MCF 10A (cell line): ENCODE results near the gene PTPRG. TPM values are rescaled to one million over a fixed set of nuclear protein-coding genes. Genes with fewer than 3 reads are reported as not detected.
A peak's percentile ranks its signal among the peaks of the same experiment; 100 is the strongest.

Experiments
- BruUV-seq: library from RNA; stranded (reverse); fragments of 400-500 nt; replicated peaks from 2 replicates; lab custom pipeline; 2021; lab: Mats Ljungman, UMichigan
- CTCF ChIA-PET: fragments of 300-600 bp; sonication (Branson Sonifier 250); formaldehyde crosslinking; extraction: SDS; loops from one replicate; lab custom pipeline; 2021; ENCODE audit warnings: antibody characterized with exemption, inconsistent platforms; lab: Yijun Ruan, JAX
- POLR2A ChIA-PET: fragments of 300-600, 350-650 bp; sonication (Branson Sonifier 250); formaldehyde crosslinking; extraction: SDS; loops from one replicate; lab custom pipeline; 2020; ENCODE audit warnings: antibody characterized with exemption, inconsistent platforms; lab: Yijun Ruan, JAX
- DNase-seq: peaks from one replicate; pipeline ENCODE4 v3.0.0-alpha.2; 2018; ENCODE audit not compliant: unreplicated experiment
- H3K27ac Mint-ChIP-seq: one replicate; pipeline ENCODE4 v1.8.0; 2022; ENCODE audit warnings: mild to moderate bottlenecking, low read depth, mixed read lengths; ENCODE audit not compliant: unreplicated experiment
- H3K27me3 Mint-ChIP-seq: one replicate; pipeline ENCODE4 v1.8.0; 2022; ENCODE audit warnings: mixed read lengths; ENCODE audit not compliant: insufficient read depth, unreplicated experiment
- H3K36me3 Mint-ChIP-seq: one replicate; pipeline ENCODE4 v1.8.0; 2022; ENCODE audit warnings: mild to moderate bottlenecking, moderate library complexity, mixed read lengths; ENCODE audit not compliant: insufficient read depth, unreplicated experiment
- H3K4me1 Mint-ChIP-seq: one replicate; pipeline ENCODE4 v1.8.0; 2022; ENCODE audit warnings: mixed read lengths; ENCODE audit not compliant: insufficient read depth, unreplicated experiment
- H3K4me3 Mint-ChIP-seq: one replicate; pipeline ENCODE4 v1.8.0; 2022; ENCODE audit warnings: mild to moderate bottlenecking, moderate library complexity, mixed read lengths; ENCODE audit not compliant: unreplicated experiment
- H3K9me3 Mint-ChIP-seq: one replicate; pipeline ENCODE4 v1.8.0; 2022; ENCODE audit warnings: mixed read lengths; ENCODE audit not compliant: unreplicated experiment
- CTCF ChIP-seq: fragments of 200-600 bp; IDR thresholded peaks from one replicate; pipeline ENCODE4 v1.8.0; 2022; ENCODE audit warnings: antibody characterized with exemption, mild to moderate bottlenecking; ENCODE audit not compliant: unreplicated experiment
- intact Hi-C: fragments of 100-400 bp; cut with micrococcal nuclease; formaldehyde crosslinking; loops from 2 replicates; pipeline ENCODE4 v1.14.1; 2022
- total RNA-seq: library from RNA; stranded (reverse); gene quantifications from 2 replicates; pipeline ENCODE4 v1.2.3, GENCODE V29; 2022

PTPRG gene
- total RNA-seq, 1 experiment from 2014 or later = 54.5 TPM

- peaks cover 24% of the 10 kb centered on the region for H3K4me1 Mint-ChIP-seq
- no peak for DNase-seq
Observed at GRCh38 chr3:61563313-61564271, 2.2 kb downstream of the PTPRG start.

GRCh38 chr3:61564395-61565059 is 3.2 kb downstream of the PTPRG start:
- Mint-ChIP-seq H3K4me1 (peaks cover 30% of the 10 kb centered on the region), H3K9me3 (no peaks in the 10 kb centered on the region), H3K36me3 (peaks cover 9% of the 10 kb centered on the region), H3K27ac (no peak overlapping the region), H3K4me3 (peak overlapping the region; percentile 91), H3K27me3 (no peaks in the 10 kb centered on the region)
- intact Hi-C loops = loop anchor here (5.0 to 10.0 kb wide), 5 partner anchors 123 to 488 kb away; no protein-coding TSS in a partner anchor
- TF ChIP-seq CTCF = peak; percentile 48
- no TSS peak for BruUV-seq
- ChIA-PET CTCF (interaction anchor here (0.6 to 2.8 kb wide), 20 partner anchors 9 to 629 kb away, joined by 3 to 9 read pairs (median 4); no protein-coding TSS in a partner anchor), POLR2A (interaction anchor here (0.7 to 6.1 kb wide), 2 partner anchors 8 to 66 kb away, joined by 3 to 76 read pairs; no protein-coding TSS in a partner anchor)
- DNase-seq = no peak

More at GRCh38 chr3:61563313-61564271, 2.2 kb downstream of the PTPRG start:
- H3K36me3 Mint-ChIP-seq = peaks cover 7% of the 10 kb centered on the region
- ChIA-PET CTCF (interaction anchor here (0.5 to 2.8 kb wide), 13 partner anchors 10 to 630 kb away, joined by 3 to 9 read pairs (median 3); no protein-coding TSS in a partner anchor), POLR2A (interaction anchor here (0.7 to 6.1 kb wide), 2 partner anchors 9 to 67 kb away, joined by 3 to 76 read pairs; no protein-coding TSS in a partner anchor)
- intact Hi-C loops = loop anchor here (5.0 to 10.0 kb wide), 5 partner anchors 124 to 489 kb away; no protein-coding TSS in a partner anchor
- peak overlapping the region; percentile 94 for H3K27ac Mint-ChIP-seq
- no peaks in the 10 kb centered on the region for H3K27me3 Mint-ChIP-seq
- no peak for TF ChIP-seq CTCF
- peak overlapping the region; percentile 91 for H3K4me3 Mint-ChIP-seq
- H3K9me3 Mint-ChIP-seq = no peaks in the 10 kb centered on the region
- no TSS peak for BruUV-seq

- CTCF ChIA-PET = interaction anchor here (0.6 to 2.8 kb wide), 16 partner anchors 9 to 628 kb away, joined by 3 to 9 read pairs (median 4); no protein-coding TSS in a partner anchor
Observed at GRCh38 chr3:61565569-61565968, 4.2 kb downstream of the PTPRG start.

More at GRCh38 chr3:61565569-61565968, 4.2 kb downstream of the PTPRG start:
- H3K27me3 Mint-ChIP-seq = no peaks in the 10 kb centered on the region
- POLR2A ChIA-PET = interaction anchor here (0.6 to 6.1 kb wide), 5 partner anchors 7 to 698 kb away, joined by 3 to 76 read pairs (median 3); no protein-coding TSS in a partner anchor
- no peak overlapping the region for H3K27ac Mint-ChIP-seq
- peak; percentile 65 for DNase-seq
- peaks cover 40% of the 10 kb centered on the region for H3K4me1 Mint-ChIP-seq
- peaks cover 11% of the 10 kb centered on the region for H3K36me3 Mint-ChIP-seq
- intact Hi-C loops = loop anchor here (10.0 kb wide), 1 partner anchor 209 kb away; no protein-coding TSS in a partner anchor
- no peak for TF ChIP-seq CTCF
- H3K4me3 Mint-ChIP-seq = peak overlapping the region; percentile 21
- BruUV-seq = TSS peak; percentile 1
- no peaks in the 10 kb centered on the region for H3K9me3 Mint-ChIP-seq
